ENCODE data around the gene PTBP3. TPM values are rescaled to one million over a fixed set of nuclear protein-coding genes. Genes with fewer than 3 reads are reported as not detected.

The PTBP3 gene
- total and polyA plus RNA-seq, 2 of the 13 experiments (the other 11 are each of a cell fraction or from before 2014, with no cell fraction given), result 52.8 to 61.1 TPM

DNA sequence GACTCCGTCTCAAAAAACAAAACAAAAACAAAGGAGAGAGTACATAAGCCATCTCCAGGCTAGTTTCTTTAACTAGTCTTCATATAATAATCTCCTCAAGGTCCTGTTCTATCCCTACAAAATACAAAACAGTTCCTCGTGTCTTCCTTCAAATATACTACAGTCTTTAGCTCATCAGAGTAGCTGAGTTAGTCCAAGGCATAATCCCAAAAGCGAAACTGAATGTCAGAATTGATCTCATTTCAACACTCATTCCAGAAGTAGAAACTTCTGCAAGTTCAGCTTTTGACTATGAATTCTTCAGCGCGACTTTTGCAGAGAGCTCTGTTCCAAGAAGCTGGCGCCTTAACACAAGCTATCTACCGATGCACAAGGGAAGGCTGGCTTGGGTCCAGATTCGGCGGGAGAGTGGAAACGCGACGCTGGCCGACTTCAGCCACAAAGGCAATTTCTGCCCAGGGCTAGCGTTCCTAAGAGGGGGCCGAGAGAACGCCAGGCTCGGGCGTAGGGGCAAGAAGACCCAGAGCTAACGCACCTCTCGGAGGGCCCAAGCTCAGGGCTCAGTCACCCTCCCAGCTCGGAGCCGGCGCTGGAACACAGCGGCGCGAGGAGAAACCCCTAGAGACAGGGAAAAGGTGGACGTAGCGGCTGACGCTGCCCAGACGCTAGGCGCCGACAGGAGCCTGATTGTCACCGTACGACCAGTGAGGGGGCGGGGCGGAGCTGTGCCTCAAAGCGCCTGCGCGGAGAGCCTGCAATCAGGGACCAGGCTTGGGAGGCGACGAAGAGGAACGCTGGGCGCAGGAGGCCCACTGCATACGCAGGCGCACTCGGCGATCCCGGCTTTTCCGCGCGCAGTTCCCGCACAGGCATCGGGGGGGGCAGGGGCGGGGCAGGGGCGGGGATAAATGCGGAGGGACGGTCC lies 46.0 kb upstream of the PTBP3 start (continued):
- TF ChIP-seq DR1 (CRISPR knock-in tag; IDR thresholded peaks at IDR 0.05), result peak; percentile 69; the same call in 1 of the 2 replicates
- TF ChIP-seq NCOA2 (CRISPR knock-in tag; IDR thresholded peaks at IDR 0.05), result no peak
- TF ChIP-seq ZBTB3 (CRISPR knock-in tag; IDR thresholded peaks at IDR 0.05; ENCODE audit: borderline replicate concordance, low read depth), result no peak
- TF ChIP-seq ZFP37 (CRISPR knock-in tag; IDR thresholded peaks at IDR 0.05; ENCODE audit: borderline replicate concordance), result no peak
- TF ChIP-seq, protein P1, sequence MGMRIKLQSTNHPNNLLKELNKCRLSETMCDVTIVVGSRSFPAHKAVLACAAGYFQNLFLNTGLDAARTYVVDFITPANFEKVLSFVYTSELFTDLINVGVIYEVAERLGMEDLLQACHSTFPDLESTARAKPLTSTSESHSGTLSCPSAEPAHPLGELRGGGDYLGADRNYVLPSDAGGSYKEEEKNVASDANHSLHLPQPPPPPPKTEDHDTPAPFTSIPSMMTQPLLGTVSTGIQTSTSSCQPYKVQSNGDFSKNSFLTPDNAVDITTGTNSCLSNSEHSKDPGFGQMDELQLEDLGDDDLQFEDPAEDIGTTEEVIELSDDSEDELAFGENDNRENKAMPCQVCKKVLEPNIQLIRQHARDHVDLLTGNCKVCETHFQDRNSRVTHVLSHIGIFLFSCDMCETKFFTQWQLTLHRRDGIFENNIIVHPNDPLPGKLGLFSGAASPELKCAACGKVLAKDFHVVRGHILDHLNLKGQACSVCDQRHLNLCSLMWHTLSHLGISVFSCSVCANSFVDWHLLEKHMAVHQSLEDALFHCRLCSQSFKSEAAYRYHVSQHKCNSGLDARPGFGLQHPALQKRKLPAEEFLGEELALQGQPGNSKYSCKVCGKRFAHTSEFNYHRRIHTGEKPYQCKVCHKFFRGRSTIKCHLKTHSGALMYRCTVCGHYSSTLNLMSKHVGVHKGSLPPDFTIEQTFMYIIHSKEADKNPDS (CRISPR knock-in tag; IDR thresholded peaks at IDR 0.05), result no peak
- TF ChIP-seq, protein P2, sequence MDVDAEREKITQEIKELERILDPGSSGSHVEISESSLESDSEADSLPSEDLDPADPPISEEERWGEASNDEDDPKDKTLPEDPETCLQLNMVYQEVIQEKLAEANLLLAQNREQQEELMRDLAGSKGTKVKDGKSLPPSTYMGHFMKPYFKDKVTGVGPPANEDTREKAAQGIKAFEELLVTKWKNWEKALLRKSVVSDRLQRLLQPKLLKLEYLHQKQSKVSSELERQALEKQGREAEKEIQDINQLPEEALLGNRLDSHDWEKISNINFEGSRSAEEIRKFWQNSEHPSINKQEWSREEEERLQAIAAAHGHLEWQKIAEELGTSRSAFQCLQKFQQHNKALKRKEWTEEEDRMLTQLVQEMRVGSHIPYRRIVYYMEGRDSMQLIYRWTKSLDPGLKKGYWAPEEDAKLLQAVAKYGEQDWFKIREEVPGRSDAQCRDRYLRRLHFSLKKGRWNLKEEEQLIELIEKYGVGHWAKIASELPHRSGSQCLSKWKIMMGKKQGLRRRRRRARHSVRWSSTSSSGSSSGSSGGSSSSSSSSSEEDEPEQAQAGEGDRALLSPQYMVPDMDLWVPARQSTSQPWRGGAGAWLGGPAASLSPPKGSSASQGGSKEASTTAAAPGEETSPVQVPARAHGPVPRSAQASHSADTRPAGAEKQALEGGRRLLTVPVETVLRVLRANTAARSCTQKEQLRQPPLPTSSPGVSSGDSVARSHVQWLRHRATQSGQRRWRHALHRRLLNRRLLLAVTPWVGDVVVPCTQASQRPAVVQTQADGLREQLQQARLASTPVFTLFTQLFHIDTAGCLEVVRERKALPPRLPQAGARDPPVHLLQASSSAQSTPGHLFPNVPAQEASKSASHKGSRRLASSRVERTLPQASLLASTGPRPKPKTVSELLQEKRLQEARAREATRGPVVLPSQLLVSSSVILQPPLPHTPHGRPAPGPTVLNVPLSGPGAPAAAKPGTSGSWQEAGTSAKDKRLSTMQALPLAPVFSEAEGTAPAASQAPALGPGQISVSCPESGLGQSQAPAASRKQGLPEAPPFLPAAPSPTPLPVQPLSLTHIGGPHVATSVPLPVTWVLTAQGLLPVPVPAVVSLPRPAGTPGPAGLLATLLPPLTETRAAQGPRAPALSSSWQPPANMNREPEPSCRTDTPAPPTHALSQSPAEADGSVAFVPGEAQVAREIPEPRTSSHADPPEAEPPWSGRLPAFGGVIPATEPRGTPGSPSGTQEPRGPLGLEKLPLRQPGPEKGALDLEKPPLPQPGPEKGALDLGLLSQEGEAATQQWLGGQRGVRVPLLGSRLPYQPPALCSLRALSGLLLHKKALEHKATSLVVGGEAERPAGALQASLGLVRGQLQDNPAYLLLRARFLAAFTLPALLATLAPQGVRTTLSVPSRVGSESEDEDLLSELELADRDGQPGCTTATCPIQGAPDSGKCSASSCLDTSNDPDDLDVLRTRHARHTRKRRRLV (CRISPR knock-in tag; IDR thresholded peaks at IDR 0.05), result no peak
- TF ChIP-seq TSC22D2 (CRISPR knock-in tag; IDR thresholded peaks at IDR 0.05; ENCODE audit: borderline replicate concordance), result no peak
- no peak for TF ChIP-seq SIX1 (CRISPR knock-in tag; IDR thresholded peaks at IDR 0.05; ENCODE audit: borderline replicate concordance)
- TF ChIP-seq FOXJ3 (CRISPR knock-in tag; IDR thresholded peaks at IDR 0.05; ENCODE audit: borderline replicate concordance), result peak; percentile 57; the same call in 1 of the 2 replicates
- TF ChIP-seq EZH2 (conservative IDR thresholded peaks at IDR 0.05; ENCODE audit: low read depth, low read length), result no peak
- no peak; the same call in 1 of the 2 replicates for TF ChIP-seq NCOR1 (IDR thresholded peaks at IDR 0.05; ENCODE audit: borderline replicate concordance, low read length)
- no peak for TF ChIP-seq ZNF121 (CRISPR knock-in tag; IDR thresholded peaks at IDR 0.05)
- no peak for TF ChIP-seq MTF2 (CRISPR knock-in tag; IDR thresholded peaks at IDR 0.05; ENCODE audit: borderline replicate concordance)
- TF ChIP-seq, protein P3, sequence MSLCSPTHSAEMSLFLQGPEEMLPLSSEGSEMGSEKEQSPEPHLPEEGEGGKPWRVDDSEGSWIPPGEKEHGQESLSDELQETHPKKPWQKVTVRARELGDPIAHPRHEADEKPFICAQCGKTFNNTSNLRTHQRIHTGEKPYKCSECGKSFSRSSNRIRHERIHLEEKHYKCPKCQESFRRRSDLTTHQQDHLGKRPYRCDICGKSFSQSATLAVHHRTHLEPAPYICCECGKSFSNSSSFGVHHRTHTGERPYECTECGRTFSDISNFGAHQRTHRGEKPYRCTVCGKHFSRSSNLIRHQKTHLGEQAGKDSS (CRISPR knock-in tag; IDR thresholded peaks at IDR 0.05; ENCODE audit: borderline replicate concordance, low read depth), result no peak; the same call in 1 of the 2 replicates
- no peak for TF ChIP-seq XBP1 (CRISPR knock-in tag; IDR thresholded peaks at IDR 0.05)
- TF ChIP-seq ZNF558 (CRISPR knock-in tag; IDR thresholded peaks at IDR 0.05; ENCODE audit: borderline replicate concordance), result no peak
- TF ChIP-seq, protein P4, sequence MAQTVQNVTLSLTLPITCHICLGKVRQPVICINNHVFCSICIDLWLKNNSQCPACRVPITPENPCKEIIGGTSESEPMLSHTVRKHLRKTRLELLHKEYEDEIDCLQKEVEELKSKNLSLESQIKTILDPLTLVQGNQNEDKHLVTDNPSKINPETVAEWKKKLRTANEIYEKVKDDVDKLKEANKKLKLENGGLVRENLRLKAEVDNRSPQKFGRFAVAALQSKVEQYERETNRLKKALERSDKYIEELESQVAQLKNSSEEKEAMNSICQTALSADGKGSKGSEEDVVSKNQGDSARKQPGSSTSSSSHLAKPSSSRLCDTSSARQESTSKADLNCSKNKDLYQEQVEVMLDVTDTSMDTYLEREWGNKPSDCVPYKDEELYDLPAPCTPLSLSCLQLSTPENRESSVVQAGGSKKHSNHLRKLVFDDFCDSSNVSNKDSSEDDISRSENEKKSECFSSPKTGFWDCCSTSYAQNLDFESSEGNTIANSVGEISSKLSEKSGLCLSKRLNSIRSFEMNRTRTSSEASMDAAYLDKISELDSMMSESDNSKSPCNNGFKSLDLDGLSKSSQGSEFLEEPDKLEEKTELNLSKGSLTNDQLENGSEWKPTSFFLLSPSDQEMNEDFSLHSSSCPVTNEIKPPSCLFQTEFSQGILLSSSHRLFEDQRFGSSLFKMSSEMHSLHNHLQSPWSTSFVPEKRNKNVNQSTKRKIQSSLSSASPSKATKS (CRISPR knock-in tag; IDR thresholded peaks at IDR 0.05), result no peak
- peak; percentile 62 for TF ChIP-seq RAD21 (CRISPR knock-in tag; IDR thresholded peaks at IDR 0.05)
